ENCODE data around the gene LRRC41. TPM values are rescaled to one million over a fixed set of nuclear protein-coding genes. Genes with fewer than 3 reads are reported as not detected.

LRRC41 gene
- total and polyA plus RNA-seq, 2 of the 13 experiments (the other 11 are each of a cell fraction or from before 2014, with no cell fraction given), result 48.1 to 53.6 TPM

GRCh38 chr1:46301808-46302640 is 1.4 kb downstream of the LRRC41 start (continued):
- TF ChIP-seq ZGPAT (CRISPR knock-in tag; IDR thresholded peaks at IDR 0.05) (peak; percentile 68; the same call in 1 of the 2 replicates), ZNF275 (CRISPR knock-in tag; IDR thresholded peaks at IDR 0.05; ENCODE audit: borderline replicate concordance) (peak; percentile 72; the same call in 1 of the 2 replicates), FOXK2 (IDR thresholded peaks at IDR 0.05) (no peak), ATF4 (CRISPR knock-in tag; IDR thresholded peaks at IDR 0.05) (no peak), PLRG1 (conservative IDR thresholded peaks at IDR 0.05) (no peak), YEATS4 (CRISPR knock-in tag; IDR thresholded peaks at IDR 0.05; ENCODE audit: borderline replicate concordance) (no peak; the same call in none of the 2 replicates), DNMT1 (CRISPR knock-in tag; IDR thresholded peaks at IDR 0.05) (0 out of 2 replicates have a peak, but pooled peaks have one; percentile 64), ZNF503 (CRISPR knock-in tag; IDR thresholded peaks at IDR 0.05) (no peak; the same call in 1 of the 2 replicates), NCOA1 (CRISPR knock-in tag; IDR thresholded peaks at IDR 0.05) (0 out of 2 replicates have a peak, but pooled peaks have one; percentile 13), POLR2A (IDR thresholded peaks at IDR 0.05; ENCODE audit: insufficient read depth in 1 of 2, low read depth in 2 of 2, low read length in 2 of 2) (peak; percentile 27 to 30; a peak in 2 of 4 replicates), ZNF644 (CRISPR knock-in tag; IDR thresholded peaks at IDR 0.05; ENCODE audit: low read depth) (no peak), ZNF567 (CRISPR knock-in tag; IDR thresholded peaks at IDR 0.05; ENCODE audit: borderline replicate concordance) (no peak), NFATC3 (CRISPR knock-in tag; IDR thresholded peaks at IDR 0.05) (no peak), ZNF17 (CRISPR knock-in tag; IDR thresholded peaks at IDR 0.05) (no peak), ARID5B (CRISPR knock-in tag; IDR thresholded peaks at IDR 0.05) (no peak), ZNF414 (CRISPR knock-in tag; IDR thresholded peaks at IDR 0.05) (peak; percentile 12; the same call in 1 of the 2 replicates), ZNF121 (CRISPR knock-in tag; IDR thresholded peaks at IDR 0.05) (no peak), HNRNPK (IDR thresholded peaks at IDR 0.05; ENCODE audit: low read depth, low read length, poor library complexity, severe bottlenecking) (peak; percentile 75)
